GM06990 (cell line): ENCODE measurements around the gene WDR27.

ENCODE experiments used
- DNase-seq: peaks from one replicate; pipeline ENCODE4 v3.0.0-alpha.2; 2011; ENCODE audit not compliant: insufficient read length; ENCODE audit errors: extremely low read depth
- H3K27me3 ChIP-seq: replicated peaks from 2 replicates; pipeline ENCODE4 v1.6.0; 2011; ENCODE audit warnings: low read length; ENCODE audit not compliant: control insufficient read depth, insufficient read depth
- H3K36me3 ChIP-seq: 2 replicates; pipeline ENCODE4 v1.5.1; 2011; ENCODE audit warnings: low read length; ENCODE audit not compliant: control insufficient read depth, insufficient read depth
- H3K4me3 ChIP-seq: replicated peaks from 2 replicates; pipeline ENCODE4 v1.5.1; 2011; ENCODE audit warnings: low read depth, mild to moderate bottlenecking, control low read depth, low read length
- CTCF ChIP-seq: IDR thresholded peaks from 2 replicates; pipeline ENCODE4 v1.5.1; 2011; ENCODE audit warnings: low read length, control low read depth, mild to moderate bottlenecking, inconsistent platforms; ENCODE audit not compliant: insufficient read depth, poor library complexity, severe bottlenecking

WDR27 gene

GRCh38 chr6:169587975-169588374 is 113.9 kb downstream of the WDR27 start:
- DNase-seq, result no peak
- no peaks in the 10 kb centered on the region for H3K36me3 ChIP-seq
- H3K27me3 ChIP-seq, result no peaks in the 10 kb centered on the region
- no peak for TF ChIP-seq CTCF
- no peak overlapping the region for H3K4me3 ChIP-seq

- no peak overlapping the region for H3K4me3 ChIP-seq
- no peak for DNase-seq
- H3K36me3 ChIP-seq, result no peaks in the 10 kb centered on the region
- TF ChIP-seq CTCF, result no peak
- no peaks in the 10 kb centered on the region for H3K27me3 ChIP-seq
Measured at GRCh38 chr6:169583886-169584541, 117.8 kb downstream of the WDR27 start.

- Histone ChIP-seq H3K4me3 (no peak overlapping the region), H3K27me3 (no peaks in the 10 kb centered on the region), H3K36me3 (no peaks in the 10 kb centered on the region)
- TF ChIP-seq CTCF, result no peak
- DNase-seq, result no peak
Measured at GRCh38 chr6:169579407-169580111, 122.3 kb downstream of the WDR27 start.

- no peak for TF ChIP-seq CTCF
Measured at GRCh38 chr6:169577974-169578373, 123.9 kb downstream of the WDR27 start.

GRCh38 chr6:169577236-169577635 is 124.6 kb downstream of the WDR27 start:
- Histone ChIP-seq H3K36me3 (no peaks in the 10 kb centered on the region), H3K27me3 (no peaks in the 10 kb centered on the region), H3K4me3 (no peak overlapping the region)
- DNase-seq, result no peak
- TF ChIP-seq CTCF, result no peak

More at GRCh38 chr6:169577974-169578373, 123.9 kb downstream of the WDR27 start:
- no peaks in the 10 kb centered on the region for H3K27me3 ChIP-seq
- no peak for DNase-seq
- H3K4me3 ChIP-seq, result no peak overlapping the region
- no peaks in the 10 kb centered on the region for H3K36me3 ChIP-seq
